ENCODE results near the gene APCDD1L. TPM values are rescaled to one million over a fixed set of nuclear protein-coding genes. Genes with fewer than 3 reads are reported as not detected.

Gene APCDD1L
- total and polyA plus RNA-seq, 2 experiments from 2014 or later = 0.23 TPM; not detected in 1

GRCh38 chr20:58440021-58440767 lies 75.0 kb downstream of the APCDD1L start:
- Histone ChIP-seq H3K79me2 (peaks cover 76% of the 10 kb centered on the region), H3K27me3 (no peaks in the 10 kb centered on the region), H3K4me1 (ENCODE audit: insufficient read depth) (no peaks in the 10 kb centered on the region), H3K4me2 (no peak overlapping the region), H4K20me1 (ENCODE audit: insufficient read depth, poor library complexity, severe bottlenecking) (no peaks in the 10 kb centered on the region), H3K4me3 (no peak overlapping the region), H3K27ac (no peak overlapping the region), H3K36me3 (replicated peaks; ENCODE audit: insufficient read depth, low read depth) (no peaks in the 10 kb centered on the region), H2AFZ (no peak overlapping the region), H3K9me3 (ENCODE audit: low read depth) (no peaks in the 10 kb centered on the region), H3K9me2 (replicated peaks; ENCODE audit: insufficient read depth) (no peaks in the 10 kb centered on the region)
- DNase-seq (ENCODE audit: low spot score) = no peak
- TF ChIP-seq, protein P1, sequence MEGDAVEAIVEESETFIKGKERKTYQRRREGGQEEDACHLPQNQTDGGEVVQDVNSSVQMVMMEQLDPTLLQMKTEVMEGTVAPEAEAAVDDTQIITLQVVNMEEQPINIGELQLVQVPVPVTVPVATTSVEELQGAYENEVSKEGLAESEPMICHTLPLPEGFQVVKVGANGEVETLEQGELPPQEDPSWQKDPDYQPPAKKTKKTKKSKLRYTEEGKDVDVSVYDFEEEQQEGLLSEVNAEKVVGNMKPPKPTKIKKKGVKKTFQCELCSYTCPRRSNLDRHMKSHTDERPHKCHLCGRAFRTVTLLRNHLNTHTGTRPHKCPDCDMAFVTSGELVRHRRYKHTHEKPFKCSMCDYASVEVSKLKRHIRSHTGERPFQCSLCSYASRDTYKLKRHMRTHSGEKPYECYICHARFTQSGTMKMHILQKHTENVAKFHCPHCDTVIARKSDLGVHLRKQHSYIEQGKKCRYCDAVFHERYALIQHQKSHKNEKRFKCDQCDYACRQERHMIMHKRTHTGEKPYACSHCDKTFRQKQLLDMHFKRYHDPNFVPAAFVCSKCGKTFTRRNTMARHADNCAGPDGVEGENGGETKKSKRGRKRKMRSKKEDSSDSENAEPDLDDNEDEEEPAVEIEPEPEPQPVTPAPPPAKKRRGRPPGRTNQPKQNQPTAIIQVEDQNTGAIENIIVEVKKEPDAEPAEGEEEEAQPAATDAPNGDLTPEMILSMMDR (IDR thresholded peaks at IDR 0.05; ENCODE audit: poor library complexity) = no peak
- no peak for TF ChIP-seq EZH2phosphoT487 (IDR thresholded peaks at IDR 0.05; ENCODE audit: low read depth, severe bottlenecking, unreplicated experiment)
- TF ChIP-seq EZH2 (IDR thresholded peaks at IDR 0.05; ENCODE audit: borderline replicate concordance) = no peak
- WGBS (ENCODE audit: low lambda C conversion rate, missing lambda C conversion rate) = 90% methylated on average over 5 of the region's 5 CpGs

DNA sequence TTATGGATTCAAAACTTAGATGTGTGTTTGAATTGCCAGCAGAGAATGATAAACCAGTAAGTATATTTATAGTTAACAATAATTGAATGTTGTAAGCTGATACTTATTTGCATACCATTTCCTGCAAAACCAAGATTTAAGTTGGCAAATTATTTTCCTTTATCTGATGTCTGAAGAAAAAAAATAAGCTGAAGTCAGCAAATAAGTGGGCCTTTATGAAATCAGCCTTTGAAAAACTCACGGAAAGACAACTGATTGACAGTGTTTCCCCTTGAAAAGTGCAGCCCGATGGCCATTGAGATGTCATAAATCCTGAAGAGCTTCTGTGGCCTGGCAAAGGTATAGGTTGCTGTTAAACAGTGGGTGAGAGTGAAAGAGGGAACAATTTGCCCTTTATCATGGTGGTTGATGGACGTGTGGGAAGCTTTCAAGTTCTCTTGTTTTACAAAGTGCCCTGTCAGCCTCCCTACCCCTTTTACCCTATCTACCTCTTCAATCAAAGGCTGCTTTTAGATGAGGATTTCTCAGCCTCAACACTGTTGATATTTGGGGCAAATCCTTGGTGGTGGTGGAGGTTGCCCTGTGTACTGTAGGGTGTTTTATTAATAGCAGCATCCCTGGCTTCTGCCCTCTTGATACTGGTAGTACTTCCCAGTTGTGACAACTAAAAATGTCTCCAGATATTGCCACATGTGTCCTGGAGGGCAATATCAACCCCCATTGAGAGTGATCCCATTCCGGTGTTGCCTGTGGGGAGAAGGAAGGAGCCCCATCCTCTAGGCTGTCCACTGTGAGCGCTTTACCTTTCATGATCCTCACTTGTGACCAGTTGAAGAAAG lies 76.0 kb downstream of the APCDD1L start:
- no peaks in the 10 kb centered on the region for H3K27me3 ChIP-seq
- H3K9me3 ChIP-seq (ENCODE audit: low read depth) = no peaks in the 10 kb centered on the region
- 85% methylated on average over 5 of the region's 5 CpGs for WGBS (ENCODE audit: low lambda C conversion rate, missing lambda C conversion rate)
- H3K36me3 ChIP-seq (replicated peaks; ENCODE audit: insufficient read depth, low read depth) = no peaks in the 10 kb centered on the region
- TF ChIP-seq EZH2phosphoT487 (IDR thresholded peaks at IDR 0.05; ENCODE audit: low read depth, severe bottlenecking, unreplicated experiment) (no peak), EZH2 (IDR thresholded peaks at IDR 0.05; ENCODE audit: borderline replicate concordance) (no peak)
- TF ChIP-seq, protein P1 (IDR thresholded peaks at IDR 0.05; ENCODE audit: poor library complexity) = no peak
- H3K27ac ChIP-seq = no peak overlapping the region
- H4K20me1 ChIP-seq (ENCODE audit: insufficient read depth, poor library complexity, severe bottlenecking) = no peaks in the 10 kb centered on the region
- no peak for DNase-seq (ENCODE audit: low spot score)
- H3K4me2 ChIP-seq = no peak overlapping the region
- H3K79me2 ChIP-seq = peaks cover 81% of the 10 kb centered on the region
- H2AFZ ChIP-seq = no peak overlapping the region
- no peaks in the 10 kb centered on the region for H3K4me1 ChIP-seq (ENCODE audit: insufficient read depth)
- H3K9me2 ChIP-seq (replicated peaks; ENCODE audit: insufficient read depth) = no peaks in the 10 kb centered on the region
- H3K4me3 ChIP-seq = no peak overlapping the region

DNA sequence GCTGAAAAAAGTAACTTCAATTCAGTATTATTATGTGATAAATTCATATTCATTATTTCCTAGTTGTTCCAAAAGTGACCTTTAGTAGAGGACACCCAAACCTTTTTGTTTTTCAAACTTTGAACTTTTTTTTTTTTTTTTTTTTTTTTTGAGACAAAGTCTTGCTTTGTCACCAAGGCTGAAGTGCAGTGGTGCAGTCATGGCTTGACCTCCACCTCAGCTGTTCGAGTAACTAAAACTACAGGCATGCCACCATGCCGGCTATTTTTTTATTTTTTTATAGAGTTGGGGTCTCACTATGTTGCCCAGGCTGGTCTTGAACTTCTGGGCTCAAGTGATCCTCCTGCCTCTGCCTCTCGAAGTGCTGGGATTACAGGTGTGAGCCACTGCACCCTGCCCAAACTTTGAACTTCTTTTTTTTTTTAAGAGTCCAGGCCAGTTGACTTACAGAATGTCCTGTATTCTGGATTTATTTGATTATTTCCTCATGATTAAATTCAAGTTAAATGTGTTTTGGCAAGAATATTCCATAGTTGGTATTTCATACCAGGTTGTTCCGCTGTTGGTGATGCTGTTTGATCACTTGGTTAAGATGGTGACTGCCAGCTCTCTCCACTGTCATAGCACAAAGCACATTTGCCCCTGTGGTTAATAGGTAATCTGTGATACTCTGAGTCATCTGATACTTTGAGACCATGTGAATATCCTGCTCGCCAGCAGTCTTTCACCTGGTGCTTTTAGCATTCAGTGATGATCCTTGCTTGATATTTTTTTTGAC lies 78.1 kb downstream of the APCDD1L start:
- no peaks in the 10 kb centered on the region for H3K9me3 ChIP-seq (ENCODE audit: low read depth)
- peak overlapping the region; percentile 22 for H3K4me2 ChIP-seq
- peaks cover 86% of the 10 kb centered on the region for H3K79me2 ChIP-seq
- peak; percentile 50 for DNase-seq (ENCODE audit: low spot score)
- 84% methylated on average over 5 of the region's 5 CpGs for WGBS (ENCODE audit: low lambda C conversion rate, missing lambda C conversion rate)
- H3K27ac ChIP-seq = peak overlapping the region; percentile 80
- H3K4me1 ChIP-seq (ENCODE audit: insufficient read depth) = peaks cover 3% of the 10 kb centered on the region
- no peaks in the 10 kb centered on the region for H3K36me3 ChIP-seq (replicated peaks; ENCODE audit: insufficient read depth, low read depth)
- peaks cover 7% of the 10 kb centered on the region for H4K20me1 ChIP-seq (ENCODE audit: insufficient read depth, poor library complexity, severe bottlenecking)
- H3K27me3 ChIP-seq = no peaks in the 10 kb centered on the region
- no peak overlapping the region for H3K4me3 ChIP-seq
- TF ChIP-seq EZH2phosphoT487 (IDR thresholded peaks at IDR 0.05; ENCODE audit: low read depth, severe bottlenecking, unreplicated experiment) (no peak), EZH2 (IDR thresholded peaks at IDR 0.05; ENCODE audit: borderline replicate concordance) (no peak)
- TF ChIP-seq, protein P1 (IDR thresholded peaks at IDR 0.05; ENCODE audit: poor library complexity) = no peak
- H2AFZ ChIP-seq = no peak overlapping the region
- no peaks in the 10 kb centered on the region for H3K9me2 ChIP-seq (replicated peaks; ENCODE audit: insufficient read depth)
